Gastrocnemius medialis (tissue), 4 donors: Measurements from ENCODE around the gene CFAP47.

ENCODE experiments used
- CTCF ChIP-seq, 5 experiments: fragments of 450-650 bp in 3 of 5; fragments of 200-600 bp in 2 of 5; sonication (generic) in 2 of 5; IDR thresholded peaks in 4 of 5; conservative IDR thresholded peaks in 1 of 5; 1 replicate in 4 of 5; 2 replicates in 1 of 5; pipeline ENCODE4 v1.5.1; 2016 to 2019; ENCODE audit warnings: antibody characterized with exemption in 5 of 5, mild to moderate bottlenecking in 3 of 5, moderate library complexity in 3 of 5
- POLR2A ChIP-seq, 2 donors: fragments of 450-650 bp; IDR thresholded peaks; one replicate each; pipeline ENCODE4 v1.6.1; 2017; ENCODE audit warnings: antibody characterized with exemption in 2 of 2, mild to moderate bottlenecking in 2 of 2, moderate library complexity in 2 of 2

GRCh38 chrX:36414056-36414455, 494.5 kb downstream of the CFAP47 start:
- no peak for TF ChIP-seq CTCF (IDR thresholded peaks at IDR 0.05 in 4 of 5, conservative IDR thresholded peaks at IDR 0.05 in 1 of 5)
- no peak for TF ChIP-seq POLR2A (IDR thresholded peaks at IDR 0.05)
